GM12878 (cell line): ENCODE measurements around the gene ZER1. TPM values are rescaled to one million over a fixed set of nuclear protein-coding genes. Genes with fewer than 3 reads are reported as not detected.

ENCODE experiments used
- BHLHE40 ChIP-seq, 2 experiments: fragments of 450-650 bp in 1 of 2; IDR thresholded peaks; 2 replicates each; pipeline ENCODE4 v1.6.1; 2011 to 2017; ENCODE audit warnings: low read depth in 2 of 2, borderline replicate concordance in 1 of 2, improper control_type of control experiment in 1 of 2, low read length in 1 of 2, mild to moderate bottlenecking in 1 of 2
- CEBPZ ChIP-seq: fragments of 150-350 bp; IDR thresholded peaks from 2 replicates; pipeline ENCODE4 v1.6.1; 2016; ENCODE audit warnings: low read depth, low read length
- HDAC6 ChIP-seq: fragments of 200-600 bp; sonication (generic); IDR thresholded peaks from one replicate; pipeline ENCODE4 v1.8.0; 2017; ENCODE audit warnings: antibody characterized with exemption; ENCODE audit not compliant: unreplicated experiment
- HSF1 ChIP-seq: fragments of 150-350 bp; IDR thresholded peaks from 2 replicates; pipeline ENCODE4 v1.6.1; 2014; ENCODE audit warnings: mild to moderate bottlenecking, low read depth, low read length
- NFYB ChIP-seq: IDR thresholded peaks from 2 replicates; pipeline ENCODE4 v1.6.1; 2011; ENCODE audit warnings: low read depth, mild to moderate bottlenecking, low read length, improper control_type of control experiment, moderate library complexity; ENCODE audit not compliant: insufficient read depth
- PAX5 ChIP-seq: IDR thresholded peaks from 2 replicates; pipeline ENCODE4 v1.6.1; 2011; ENCODE audit warnings: low read depth, low read length, borderline replicate concordance
- PKNOX1 ChIP-seq: fragments of 450-650 bp; IDR thresholded peaks from 2 replicates; pipeline ENCODE4 v1.6.1; 2016; ENCODE audit warnings: mild to moderate bottlenecking
- POLR2AphosphoS5 ChIP-seq: IDR thresholded peaks from 2 replicates; pipeline ENCODE4 v1.6.1; 2011; ENCODE audit warnings: mild to moderate bottlenecking, low read length, inconsistent platforms
- RELA ChIP-seq: fragments of 450-650 bp; IDR thresholded peaks from 2 replicates; pipeline ENCODE4 v1.8.0; 2014; ENCODE audit warnings: borderline replicate concordance; ENCODE audit not compliant: partially characterized antibody
- ZBTB33 ChIP-seq: fragments of 450-650 bp; IDR thresholded peaks from 2 replicates; pipeline ENCODE4 v1.6.1; 2017; ENCODE audit warnings: mild to moderate bottlenecking
- ZNF24 ChIP-seq: fragments of 450-650 bp; IDR thresholded peaks from 2 replicates; pipeline ENCODE4 v1.6.1; 2017; ENCODE audit warnings: antibody characterized with exemption, mild to moderate bottlenecking
- ZNF592 ChIP-seq: fragments of 450-650 bp; IDR thresholded peaks from 2 replicates; pipeline ENCODE4 v1.6.1; 2017; ENCODE audit warnings: mild to moderate bottlenecking, moderate library complexity
- ZSCAN29 ChIP-seq: fragments of 450-650 bp; IDR thresholded peaks from 2 replicates; pipeline ENCODE4 v1.6.1; 2017; ENCODE audit warnings: mild to moderate bottlenecking, moderate library complexity
- polyA plus RNA-seq, 11 experiments: library from polyadenylated mRNA; depleted of rRNA in 4 of 11; unstranded in 6 of 11; stranded (reverse) in 5 of 11; fragments of >200 nt; fragmentation: Nextera tagmentation in 4 of 11; fragmentation: Illumina TruSeq in 1 of 11; extraction: Ambion mirVana in 4 of 11; extraction: Trizol in 1 of 11; gene quantifications; 1 replicate in 1 of 11; 2 replicates in 10 of 11; pipeline versions ENCODE4 v1.2.1 to v1.2.3, GENCODE V29; 2011 to 2016; ENCODE audit warnings: inconsistent platforms in 2 of 11, missing spikeins in 2 of 11, low read depth in 1 of 11
- total RNA-seq, 4 experiments: library from RNA; depleted of rRNA in 3 of 4; stranded (reverse); fragments of >200 nt in 3 of 4; fragmentation: Illumina TruSeq in 1 of 4; extraction: Trizol in 1 of 4; gene quantifications; 2 replicates each; pipeline versions ENCODE4 v1.2.1 to v1.2.3, GENCODE V29; 2013 to 2021

The ZER1 gene
- total and polyA plus RNA-seq, 10 of the 15 experiments (the other 5 are each of a cell fraction or from before 2014, with no cell fraction given): 0.32 to 16.9 (median 7.9) TPM

- TF ChIP-seq PKNOX1 (no peak), HDAC6 (no peak), CEBPZ (no peak), ZNF592 (0 out of 2 replicates have a peak, but pooled peaks have one; percentile 49), BHLHE40 (IDR thresholded peaks at IDR 0.05; ENCODE audit: borderline replicate concordance in 1 of 2, low read depth in 2 of 2, low read length in 1 of 2) (peak in 1 of 2 experiments; percentile 58; a peak in 1 of 4 replicates), ZNF24 (no peak), ZSCAN29 (peak; percentile 60; the same call in 1 of the 2 replicates), ZBTB33 (no peak), HSF1 (no peak), NFYB (no peak), PAX5 (no peak), POLR2AphosphoS5 (peak; percentile 29; the same call in 1 of the 2 replicates), RELA (peak; percentile 23)
Measured at GRCh38 chr9:128702445-128702948, 69.2 kb downstream of the ZER1 start, which contains the start of gene PKN3 (continued).
